HUES6 (cell line): ENCODE results near the gene FAM83G.
"Not testable (repeated sequence)": the region's sequence is repeated elsewhere in the genome, so short reads cannot be mapped to it uniquely, and the experiment has no call there.

Experiments used
- H3K27ac ChIP-seq: 2 replicates; pipeline ENCODE4 v1.7.0; 2013; ENCODE audit warnings: low read depth, mild to moderate bottlenecking, low read length, inconsistent platforms
- H3K27me3 ChIP-seq: 2 replicates; pipeline ENCODE4 v1.6.1; 2013; ENCODE audit warnings: low read length; ENCODE audit not compliant: control insufficient read depth, insufficient read depth
- H3K36me3 ChIP-seq: 2 replicates; pipeline ENCODE4 v1.6.1; 2013; ENCODE audit warnings: low read length; ENCODE audit not compliant: control insufficient read depth, insufficient read depth
- H3K4me1 ChIP-seq: 2 replicates; pipeline ENCODE4 v1.6.1; 2013; ENCODE audit warnings: low read length; ENCODE audit not compliant: control insufficient read depth, insufficient read depth
- H3K4me3 ChIP-seq: 2 replicates; pipeline ENCODE4 v1.5.1; 2013; ENCODE audit warnings: low read depth, low read length
- H3K9ac ChIP-seq: one replicate; pipeline ENCODE4 v1.6.1; 2013; ENCODE audit warnings: mild to moderate bottlenecking, low read length
- H3K9me3 ChIP-seq: 2 replicates; pipeline ENCODE4 v1.6.1; 2013; ENCODE audit warnings: low read depth, low read length; ENCODE audit not compliant: control insufficient read depth, insufficient read depth

The FAM83G gene

GRCh38 chr17:18956021-18956420 lies 48.5 kb downstream of the FAM83G start:
- H3K36me3 ChIP-seq, H3K9me3 ChIP-seq, H3K27ac ChIP-seq, H3K9ac ChIP-seq, H3K27me3 ChIP-seq, H3K4me1 ChIP-seq, H3K4me3 ChIP-seq: not testable (repeated sequence)

- no peak overlapping the region for H3K4me3 ChIP-seq
- peaks cover 2% of the 10 kb centered on the region; the same call in 1 of the 2 replicates for H3K4me1 ChIP-seq
- no peaks in the 10 kb centered on the region for H3K36me3 ChIP-seq
- no peaks in the 10 kb centered on the region for H3K27me3 ChIP-seq
- no peak overlapping the region for H3K9ac ChIP-seq
- no peak overlapping the region for H3K27ac ChIP-seq
- no peaks in the 10 kb centered on the region for H3K9me3 ChIP-seq
Measured at GRCh38 chr17:18955009-18955408, 49.6 kb downstream of the FAM83G start.

- no peak overlapping the region for H3K27ac ChIP-seq
- H3K9me3 ChIP-seq = no peaks in the 10 kb centered on the region
- H3K4me3 ChIP-seq = no peak overlapping the region
- no peaks in the 10 kb centered on the region for H3K27me3 ChIP-seq
- no peaks in the 10 kb centered on the region for H3K36me3 ChIP-seq
- H3K4me1 ChIP-seq = peaks cover 2% of the 10 kb centered on the region; the same call in 1 of the 2 replicates
- H3K9ac ChIP-seq = no peak overlapping the region
Measured at GRCh38 chr17:18954321-18954720, 50.2 kb downstream of the FAM83G start.

- no peaks in the 10 kb centered on the region for H3K36me3 ChIP-seq
- H3K9me3 ChIP-seq = no peaks in the 10 kb centered on the region
- H3K9ac ChIP-seq = no peak overlapping the region
- peaks cover 2% of the 10 kb centered on the region; the same call in 1 of the 2 replicates for H3K4me1 ChIP-seq
- H3K27me3 ChIP-seq = no peaks in the 10 kb centered on the region
- no peak overlapping the region for H3K27ac ChIP-seq
- H3K4me3 ChIP-seq = no peak overlapping the region
Measured at GRCh38 chr17:18953231-18953728, 51.3 kb downstream of the FAM83G start.

GRCh38 chr17:18951941-18952842 lies 52.4 kb downstream of the FAM83G start, which contains the start of gene SLC5A10:
SLC5A10 (plus strand) TSS chr17:18952165; CDS start chr17:18952206, 41 bp downstream.
- Histone ChIP-seq H3K4me3 (no peak within 1 kb of the TSS), H3K27ac (no peak within 1 kb of the TSS), H3K9me3 (no peaks in the 10 kb centered on the region), H3K9ac (no peak within 1 kb of the TSS), H3K36me3 (no peaks in the 10 kb centered on the region), H3K27me3 (no peaks in the 10 kb centered on the region), H3K4me1 (peaks cover 2% of the 10 kb centered on the region; the same call in 1 of the 2 replicates)

GRCh38 chr17:18950944-18951905 lies 53.3 kb downstream of the FAM83G start:
- Histone ChIP-seq H3K27me3 (no peaks in the 10 kb centered on the region), H3K9ac (no peak overlapping the region), H3K4me1 (peaks cover 2% of the 10 kb centered on the region; the same call in 1 of the 2 replicates)

GRCh38 chr17:18950346-18950745 lies 54.2 kb downstream of the FAM83G start:
- Histone ChIP-seq H3K9me3 (no peaks in the 10 kb centered on the region), H3K27ac (no peak overlapping the region), H3K9ac (no peak overlapping the region), H3K4me1 (peaks cover 2% of the 10 kb centered on the region; the same call in 1 of the 2 replicates), H3K4me3 (no peak overlapping the region), H3K36me3 (no peaks in the 10 kb centered on the region), H3K27me3 (no peaks in the 10 kb centered on the region)

More at GRCh38 chr17:18950944-18951905, 53.3 kb downstream of the FAM83G start:
- no peaks in the 10 kb centered on the region for H3K9me3 ChIP-seq
- H3K4me3 ChIP-seq = no peak overlapping the region
- H3K36me3 ChIP-seq = no peaks in the 10 kb centered on the region
- H3K27ac ChIP-seq = no peak overlapping the region

GRCh38 chr17:18949566-18949965 lies 55.0 kb downstream of the FAM83G start:
- Histone ChIP-seq H3K4me1 (peaks cover 2% of the 10 kb centered on the region; the same call in 1 of the 2 replicates), H3K27me3 (no peaks in the 10 kb centered on the region), H3K9ac (no peak overlapping the region), H3K4me3 (no peak overlapping the region), H3K27ac (no peak overlapping the region), H3K36me3 (no peaks in the 10 kb centered on the region), H3K9me3 (no peaks in the 10 kb centered on the region)

GRCh38 chr17:18948476-18949006 lies 56.0 kb downstream of the FAM83G start:
- Histone ChIP-seq H3K27me3 (no peaks in the 10 kb centered on the region), H3K4me3 (no peak overlapping the region), H3K9ac (no peak overlapping the region), H3K9me3 (no peaks in the 10 kb centered on the region), H3K36me3 (no peaks in the 10 kb centered on the region), H3K27ac (no peak overlapping the region), H3K4me1 (peaks cover 2% of the 10 kb centered on the region; the same call in 1 of the 2 replicates)

- Histone ChIP-seq H3K4me1 (peaks cover 2% of the 10 kb centered on the region; the same call in 1 of the 2 replicates), H3K9me3 (0 out of 2 replicates have a peak, but pooled peaks cover 3% of the 10 kb centered on the region), H3K4me3 (no peak overlapping the region), H3K27ac (no peak overlapping the region), H3K36me3 (no peaks in the 10 kb centered on the region), H3K9ac (no peak overlapping the region), H3K27me3 (no peaks in the 10 kb centered on the region)
Measured at GRCh38 chr17:18947866-18948265, 56.7 kb downstream of the FAM83G start.
